ENCODE results near the gene DEFB132.

GRCh38 chr20:242905-243304 is 14.6 kb upstream of the DEFB132 start:
- no peak for TF ChIP-seq GATA1 (IDR thresholded peaks at IDR 0.05; ENCODE audit: low read depth, low read length)
- TF ChIP-seq POLR2A (IDR thresholded peaks at IDR 0.05; ENCODE audit: low read length), result no peak
